ENCODE data around the gene HPCA.
"Not testable (repeated sequence)": the region's sequence is repeated elsewhere in the genome, so short reads cannot be mapped to it uniquely, and the experiment has no call there.

Gene HPCA

GRCh38 chr1:32903991-32904785 is 17.9 kb downstream of the HPCA start:
- DNase-seq, result no peak

DNA sequence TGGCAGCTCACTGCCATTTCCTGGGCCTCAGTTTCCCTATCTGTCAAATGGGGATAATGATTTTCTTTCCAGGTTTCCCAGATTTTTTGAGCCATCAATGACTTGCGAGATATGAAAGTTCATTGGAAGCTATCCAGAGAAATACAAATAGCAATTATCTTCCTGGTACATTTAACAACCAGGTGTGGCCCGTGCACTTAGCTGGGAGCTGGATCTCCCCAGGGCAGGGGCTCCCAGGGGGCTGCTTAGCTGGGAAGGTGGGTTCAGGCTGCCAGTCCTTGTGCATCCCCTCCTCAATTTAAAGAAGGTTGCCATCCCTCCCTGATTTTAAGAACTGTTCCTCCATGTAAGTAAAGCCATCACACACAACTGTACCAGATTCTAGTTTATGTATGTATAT is 18.5 kb downstream of the HPCA start:
- no peak for DNase-seq

GRCh38 chr1:32905588-32905987 is 19.3 kb downstream of the HPCA start:
- DNase-seq, result not testable (repeated sequence)

GRCh38 chr1:32906654-32907053 is 20.4 kb downstream of the HPCA start:
- no peak for DNase-seq

GRCh38 chr1:32907435-32907834 is 21.1 kb downstream of the HPCA start:
- no peak for DNase-seq

DNA sequence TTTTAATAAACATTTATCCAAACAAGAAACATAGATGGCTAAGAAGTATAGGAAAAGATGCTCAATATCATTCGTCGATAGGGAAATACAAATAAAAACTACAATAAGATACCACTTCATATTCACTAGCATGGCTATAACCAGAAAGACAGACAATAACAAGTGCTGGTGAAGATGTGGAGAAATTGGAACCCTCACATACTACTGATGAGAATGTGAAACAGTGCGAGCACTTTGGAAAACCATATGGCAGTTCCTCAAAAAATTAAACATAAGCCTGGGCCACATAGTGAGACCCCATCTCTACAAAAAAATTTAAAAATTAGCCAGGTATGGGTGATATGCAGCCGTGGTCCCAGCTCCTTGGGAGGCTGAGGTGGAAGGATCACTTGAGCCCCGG is 24.0 kb downstream of the HPCA start:
- no peak for DNase-seq

DNA sequence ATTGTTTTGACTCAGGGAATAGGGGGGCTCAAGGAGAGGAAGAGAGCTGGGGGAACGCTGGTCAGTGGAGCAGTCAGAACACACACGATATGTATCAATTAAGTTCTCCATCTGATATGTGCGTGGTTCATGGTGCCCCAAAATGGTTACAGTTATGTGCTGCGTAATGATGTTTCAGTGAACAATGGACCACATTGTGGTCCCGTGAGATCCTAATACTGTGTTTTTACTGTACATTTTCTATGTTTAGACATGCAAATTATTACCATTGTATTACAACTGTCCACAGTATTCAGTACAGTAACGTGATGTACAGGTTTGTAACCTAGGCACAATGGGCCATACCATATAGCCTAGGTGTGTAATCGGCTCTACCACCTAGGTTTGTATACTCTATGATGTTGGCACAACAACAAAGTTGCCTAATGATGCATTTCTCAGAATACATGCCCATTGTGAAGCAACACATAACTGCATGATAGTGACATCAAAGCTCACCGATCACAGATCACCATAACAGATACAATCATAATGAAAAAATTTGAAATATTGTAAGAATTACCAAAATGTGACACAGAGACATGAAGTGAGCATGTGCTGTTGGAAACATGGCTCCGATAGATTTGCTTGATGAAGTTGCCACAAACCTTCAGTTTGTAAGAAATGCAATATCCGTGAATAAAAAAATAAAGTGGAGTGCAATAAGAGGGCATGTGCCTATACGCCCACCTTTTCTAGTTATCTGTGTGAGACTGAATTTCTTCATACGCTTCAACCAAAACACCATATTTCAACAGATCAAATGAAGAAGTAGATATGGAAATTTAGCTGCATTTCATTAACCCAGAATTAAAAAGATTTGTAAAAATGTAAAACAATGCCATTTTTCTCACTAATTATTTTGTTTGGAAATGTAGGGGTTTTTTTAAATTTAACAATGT is 29.7 kb downstream of the HPCA start:
- DNase-seq, result no peak

GRCh38 chr1:32917521-32917920 is 31.2 kb downstream of the HPCA start:
- no peak for DNase-seq

- no peak for DNase-seq
These were observed 31.9 kb downstream of the HPCA start for GRCh38 chr1:32918179-32918578.

DNA sequence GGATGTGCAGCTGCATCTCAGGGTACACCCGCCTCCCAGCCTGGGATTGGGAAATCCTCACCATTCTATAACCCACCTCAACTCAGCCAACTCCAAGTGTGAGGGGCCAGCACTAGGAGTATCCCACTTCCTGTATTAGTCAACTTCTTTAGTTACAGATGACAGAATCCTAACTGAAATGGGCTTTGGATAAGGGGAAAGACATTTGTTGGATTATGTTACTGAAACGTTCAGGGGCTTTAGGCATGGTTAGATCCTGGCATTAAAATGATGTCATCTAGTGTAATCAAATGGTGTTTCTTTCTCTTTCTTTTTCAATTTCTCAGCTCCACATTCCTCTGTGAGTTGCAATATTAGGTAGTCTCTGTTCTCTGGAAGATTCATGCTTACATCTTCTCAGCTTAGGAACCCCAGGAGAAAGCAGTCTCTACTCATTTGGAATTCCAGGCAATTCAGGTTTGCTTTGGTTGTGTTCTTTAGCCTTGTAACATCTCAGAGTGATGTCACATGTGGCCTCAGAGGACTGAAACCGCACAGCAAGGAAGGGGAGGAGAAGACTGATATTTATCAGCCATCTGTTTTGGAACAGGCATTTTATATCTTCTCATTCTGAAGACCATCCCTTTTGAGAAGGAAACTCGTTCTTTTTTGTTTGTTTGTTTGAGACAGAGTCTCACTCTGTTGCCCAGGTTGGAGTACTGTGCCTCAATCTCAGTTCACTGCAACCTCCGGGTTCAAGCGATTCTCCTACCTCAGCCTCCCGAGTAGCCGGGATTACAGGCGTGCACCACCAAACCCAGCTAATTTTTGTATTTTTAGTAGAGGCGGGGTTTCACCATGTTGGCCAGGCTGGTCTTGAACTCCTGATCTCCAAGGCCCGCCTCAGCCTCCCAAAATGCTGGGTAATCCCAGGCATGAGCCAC is 33.8 kb downstream of the HPCA start:
- no peak for DNase-seq

GRCh38 chr1:32920833-32921232 is 34.5 kb downstream of the HPCA start:
- no peak for DNase-seq

GRCh38 chr1:32924881-32925344 is 38.6 kb downstream of the HPCA start:
- DNase-seq, result no peak

GRCh38 chr1:32925403-32926162 is 39.3 kb downstream of the HPCA start:
- DNase-seq, result no peak

DNA sequence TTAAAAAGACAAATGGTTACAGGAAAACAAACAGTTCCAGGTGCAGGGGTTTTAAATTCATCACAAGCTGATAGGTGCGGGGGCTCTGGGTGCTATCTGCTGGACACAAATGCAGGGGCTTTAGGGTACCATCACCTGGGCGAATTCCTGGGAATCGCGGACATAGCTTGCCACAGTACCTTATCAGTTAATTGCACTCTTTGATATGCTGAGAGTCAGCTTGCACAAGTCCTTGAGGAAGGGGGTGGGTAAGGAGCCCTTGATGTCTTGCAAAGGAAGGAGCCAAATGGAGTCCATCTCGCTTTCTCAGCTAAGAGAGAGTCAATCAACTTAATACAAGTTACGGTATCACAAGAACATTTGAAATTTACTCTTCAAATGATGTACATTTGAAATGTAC is 40.3 kb downstream of the HPCA start:
- DNase-seq, result no peak

GRCh38 chr1:32927441-32927840 is 41.1 kb downstream of the HPCA start:
- DNase-seq, result no peak

DNA sequence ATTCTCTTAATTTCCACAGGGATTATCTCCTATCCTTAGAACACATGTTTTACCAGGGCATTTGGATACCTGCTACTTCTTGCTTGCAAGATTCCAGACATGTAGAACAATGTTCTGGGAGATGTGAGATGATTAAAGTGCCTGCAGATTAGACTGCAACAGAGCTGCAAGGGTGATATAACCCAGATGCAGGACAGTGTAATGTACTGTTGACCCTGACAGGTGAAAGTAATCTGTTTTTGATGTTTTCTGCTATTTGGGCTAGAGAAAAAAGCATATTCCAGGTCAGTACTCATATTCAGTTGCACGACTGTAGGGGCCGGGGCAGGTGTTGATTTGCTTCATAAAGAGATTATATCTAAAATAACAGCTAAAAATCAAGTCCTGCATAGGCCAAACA is 42.0 kb downstream of the HPCA start:
- DNase-seq, result no peak

DNA sequence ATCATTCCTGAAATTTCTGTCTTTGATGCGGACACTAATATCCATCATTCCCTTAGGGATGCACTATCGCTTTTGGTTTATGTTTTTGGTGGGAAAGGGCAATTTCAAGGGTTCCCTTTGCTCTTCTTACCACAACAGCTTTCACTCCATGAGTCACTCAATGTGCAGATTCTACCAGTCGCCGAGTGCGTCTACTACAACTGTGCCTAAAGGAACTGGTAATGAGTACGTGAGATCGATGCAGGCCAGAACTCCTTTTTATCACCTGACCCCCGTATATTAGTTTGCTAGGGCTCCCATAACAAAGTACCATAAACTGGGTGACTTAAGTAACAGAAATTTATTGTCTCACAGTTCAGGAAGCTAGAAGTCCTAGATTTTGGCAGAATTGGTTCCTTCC is 42.4 kb downstream of the HPCA start:
- no peak for DNase-seq

DNA sequence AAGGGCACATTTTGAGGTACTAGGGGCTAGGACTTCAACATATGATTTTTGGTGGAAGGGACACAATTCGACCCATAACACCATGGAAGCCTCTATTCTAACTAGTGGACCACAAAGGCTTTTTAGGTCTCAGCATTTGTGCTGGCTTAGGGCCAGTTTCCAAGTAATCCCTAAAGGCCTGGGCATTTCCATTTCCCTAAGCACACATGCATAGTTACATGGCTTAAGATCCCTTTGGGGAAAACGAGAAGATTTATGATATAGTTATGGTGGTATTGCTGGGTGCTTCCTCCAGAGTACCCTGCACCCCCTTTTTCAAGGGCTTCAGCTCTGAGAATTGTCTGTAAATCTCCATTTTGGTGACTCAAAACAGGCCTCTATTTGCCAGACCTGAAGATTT is 43.1 kb downstream of the HPCA start:
- DNase-seq, result no peak

DNA sequence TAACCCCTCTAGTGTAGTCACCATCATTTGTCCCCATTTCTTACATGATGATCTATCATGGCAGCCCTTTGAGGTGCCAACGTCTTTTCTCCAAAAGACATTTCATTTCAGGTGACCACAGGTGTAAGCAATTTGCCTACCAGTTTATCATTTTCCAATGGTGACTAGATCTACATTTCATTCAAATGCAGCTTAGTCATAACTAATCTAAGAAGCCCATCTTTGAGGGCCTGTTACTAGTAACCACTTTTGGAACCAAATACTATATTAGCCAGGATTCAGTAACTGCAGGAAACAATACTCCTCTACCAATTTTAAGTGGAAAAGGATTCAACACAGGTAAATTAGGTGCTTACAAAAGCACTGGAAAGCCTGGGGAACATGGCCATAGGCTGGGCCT is 45.5 kb downstream of the HPCA start:
- DNase-seq, result no peak

- DNase-seq, result no peak
These were observed 47.5 kb downstream of the HPCA start for GRCh38 chr1:32933742-32934322.

DNA sequence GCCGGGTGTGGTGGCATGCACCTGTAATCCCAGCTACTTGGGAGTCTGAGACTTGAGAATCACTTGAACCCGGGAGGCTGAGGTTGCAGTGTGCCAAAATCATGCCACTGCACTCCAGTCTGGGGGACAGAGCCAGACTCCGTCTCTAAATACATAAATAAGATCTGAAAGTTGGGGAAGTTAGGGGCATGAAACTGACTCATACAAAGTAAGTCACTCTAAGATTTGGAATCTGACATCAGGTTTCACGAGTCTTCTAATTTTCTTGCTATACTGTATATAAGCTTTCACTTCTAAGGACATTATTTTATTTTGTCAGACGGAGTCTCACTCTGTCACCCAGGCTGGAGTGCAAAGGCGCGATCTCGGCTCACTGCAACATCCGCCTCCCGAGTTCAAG is 48.2 kb downstream of the HPCA start:
- DNase-seq, result no peak

- no peak for DNase-seq
These were observed 50.8 kb downstream of the HPCA start for GRCh38 chr1:32937061-32937460.
